Left ventricle myocardium superior (tissue), 1 donor: ENCODE measurements around the gene HRC. TPM values are rescaled to one million over a fixed set of nuclear protein-coding genes. Genes with fewer than 3 reads are reported as not detected.
"Not testable (repeated sequence)": the region's sequence is repeated elsewhere in the genome, so short reads cannot be mapped to it uniquely, and the experiment has no call there.

Experiments
- ATAC-seq: fragments of 200-7000 bp; cut with Tn5 transposase; one replicate; pipeline ENCODE4 v1.9.1; 2020; ENCODE audit warnings: mild to moderate bottlenecking, moderate library complexity
- DNase-seq: peaks from one replicate; pipeline ENCODE4 v3.0.0-alpha.2; 2020
- intact Hi-C: fragments of 100-400 bp; cut with micrococcal nuclease; formaldehyde crosslinking; loops from one replicate; pipeline ENCODE4 v1.11.0; 2022
- total RNA-seq: library from RNA; stranded (reverse); fragmentation: NEBNext Ultra II Directional; extraction: Animal tissue kit (Norgen Biotek cat#: 25700); gene quantifications from one replicate; pipeline ENCODE4 v1.2.1, GENCODE V29; 2021
- donor health status: DM: no; HTN: yes; CAD: no; lungs with severe emphysema.

HRC gene
- total RNA-seq, 1 donor from 2014 or later, result 868 TPM

DNA sequence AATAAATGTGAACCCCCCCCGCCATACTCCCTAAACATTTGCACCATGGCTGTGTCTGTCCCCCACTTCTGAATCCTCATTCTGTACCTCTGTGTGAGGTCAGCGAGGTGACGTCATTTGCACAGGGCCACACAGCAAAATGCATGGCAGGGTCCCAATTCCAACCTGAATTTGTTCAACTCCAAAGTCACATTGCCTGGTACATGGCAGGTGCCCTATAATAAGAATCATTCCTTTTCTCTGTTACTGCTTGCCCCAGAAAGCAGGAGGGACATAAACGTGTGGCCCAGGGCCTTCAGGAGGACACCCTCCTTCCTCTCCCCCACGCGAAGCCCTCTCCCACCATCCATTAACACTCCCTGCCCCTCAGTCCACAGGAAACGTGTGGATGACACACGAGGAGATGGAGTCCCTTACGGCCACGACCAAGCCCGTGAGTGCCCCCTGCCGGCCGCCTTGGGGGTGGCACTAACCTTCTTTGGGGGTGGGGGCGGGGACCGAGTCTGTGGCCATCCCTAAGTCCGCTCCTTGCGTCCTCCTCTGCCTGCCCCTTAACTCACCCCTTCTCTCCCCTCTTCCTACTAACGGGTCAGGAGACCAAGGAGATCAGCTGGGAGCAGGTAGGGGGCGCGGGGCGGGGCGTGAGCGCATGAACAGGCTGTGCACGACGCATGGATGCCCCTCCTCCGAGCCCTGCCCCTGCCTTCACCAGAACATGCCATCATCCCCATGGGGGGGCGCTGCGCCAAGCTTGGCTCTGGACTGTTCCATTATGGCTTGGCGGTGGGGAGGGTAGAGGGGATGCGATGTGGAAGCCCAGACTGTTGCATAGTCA, 9.4 kb downstream of the HRC start:
- DNase-seq (peak; percentile 89), ATAC-seq (peak; percentile 9)
- intact Hi-C loops, result loop anchor here (10.0 kb wide), 1 partner anchor 51 kb away; no protein-coding TSS in a partner anchor

DNA sequence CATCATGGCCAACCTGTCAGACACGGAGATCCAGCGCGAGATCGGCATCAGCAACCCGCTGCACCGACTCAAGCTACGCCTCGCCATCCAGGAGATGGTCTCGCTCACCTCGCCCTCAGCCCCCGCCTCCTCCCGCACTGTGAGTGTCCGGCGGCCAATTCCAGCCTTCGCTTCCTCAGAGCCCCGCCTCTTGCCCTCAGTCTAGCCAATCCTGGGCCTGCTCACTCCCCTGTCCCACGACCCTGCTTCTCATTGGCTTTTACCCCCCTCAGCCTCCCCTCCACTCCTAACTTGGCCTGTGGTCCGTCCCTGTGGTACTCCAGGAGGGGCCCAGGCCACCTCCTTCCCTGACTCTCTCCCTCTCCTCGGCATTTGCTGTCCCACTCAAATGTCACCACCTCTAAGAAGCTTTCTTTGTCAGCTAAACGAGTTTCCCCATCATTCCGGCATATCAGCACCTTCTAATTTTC, 12.3 kb downstream of the HRC start:
- DNase-seq (peak; percentile 94), ATAC-seq (peak; percentile 98)
- intact Hi-C loops, result loop anchor here (10.0 kb wide), 1 partner anchor 48 kb away; no protein-coding TSS in a partner anchor

DNA sequence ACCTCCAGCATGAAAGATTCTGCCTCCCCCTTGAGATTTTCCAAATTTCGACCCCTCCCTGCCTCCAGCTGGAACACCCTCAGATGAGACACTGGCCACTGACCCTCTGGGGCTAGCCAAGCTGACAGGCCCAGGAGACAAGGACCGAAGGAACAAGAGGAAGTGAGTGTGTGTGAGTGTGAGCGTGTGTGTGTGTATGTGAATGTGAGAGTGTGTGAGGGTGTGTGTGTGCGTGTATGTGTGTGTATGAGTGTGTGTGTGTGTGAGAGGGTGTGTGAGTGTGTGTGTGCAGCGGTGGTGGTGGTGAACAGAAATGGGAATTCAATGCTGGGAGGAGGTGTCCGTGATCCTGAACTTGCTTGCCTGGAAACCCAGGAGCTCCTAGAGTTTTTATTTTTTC, 13.8 kb downstream of the HRC start:
- DNase-seq (no peak), ATAC-seq (no peak)
- intact Hi-C loops, result loop anchor here (10.0 kb wide), 1 partner anchor 47 kb away; no protein-coding TSS in a partner anchor

DNA sequence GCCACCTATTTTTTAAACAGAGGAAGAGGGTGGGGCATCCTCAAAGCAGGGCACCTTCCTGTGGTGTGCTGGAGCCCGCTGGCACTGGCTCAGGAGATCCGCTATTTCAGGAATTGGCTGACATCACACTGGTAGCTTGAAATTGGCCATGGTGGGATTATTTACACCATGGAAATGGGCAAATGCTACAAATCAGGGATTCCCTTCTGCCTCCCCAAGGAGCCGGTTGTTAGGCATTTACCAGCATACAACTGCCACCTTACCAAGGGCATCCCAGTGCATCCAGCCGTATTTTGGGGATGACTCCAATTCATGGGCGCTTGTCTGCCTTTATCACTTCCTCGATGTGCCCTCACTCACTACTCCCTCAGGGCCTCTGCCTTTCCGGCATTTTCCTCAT, 14.2 kb downstream of the HRC start:
- intact Hi-C loops, result loop anchor here (10.0 kb wide), 1 partner anchor 46 kb away; no protein-coding TSS in a partner anchor
- no peak for DNase-seq
- no peak for ATAC-seq

DNA sequence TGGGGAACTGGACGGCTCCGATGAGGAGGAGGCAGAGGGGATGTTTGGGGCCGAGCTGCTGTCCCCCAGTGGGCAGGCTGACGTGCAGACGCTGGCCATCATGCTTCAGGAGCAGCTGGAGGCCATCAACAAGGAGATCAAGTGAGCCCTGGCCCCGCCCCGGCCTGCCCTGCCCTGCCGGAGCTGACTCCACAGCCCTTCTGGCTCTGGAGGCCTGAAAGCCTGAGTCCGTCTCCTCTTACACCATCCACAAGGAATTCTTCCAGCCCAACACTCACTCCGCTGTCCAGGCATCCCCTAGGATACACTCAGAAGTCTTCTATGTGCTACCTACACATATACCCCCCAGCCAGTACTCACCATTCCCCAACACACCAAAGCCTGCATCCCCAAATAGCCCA, 18.4 kb downstream of the HRC start:
- intact Hi-C loops, result no loop called here
- ATAC-seq (peak; percentile 81), DNase-seq (peak; percentile 89)

DNA sequence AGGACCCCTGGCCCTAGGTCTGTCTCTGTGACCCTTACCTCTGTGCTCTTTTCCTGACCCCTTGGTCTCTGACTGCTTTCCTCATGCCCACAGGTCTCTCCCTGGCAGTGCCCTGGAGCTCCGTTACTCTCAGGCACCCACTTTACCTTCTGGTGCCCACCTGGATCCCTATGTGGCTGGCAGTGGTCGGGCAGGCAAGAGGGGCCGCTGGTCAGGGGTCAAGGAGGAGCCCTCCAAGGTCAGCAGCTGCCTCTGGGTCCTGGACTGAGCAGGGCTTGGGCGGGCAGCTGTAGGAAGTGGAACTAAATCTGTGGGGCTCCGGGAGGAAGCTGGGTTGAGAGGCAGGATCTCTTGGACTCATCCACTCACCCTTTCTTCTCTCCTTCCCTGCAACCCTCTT, 19.5 kb downstream of the HRC start:
- no peak for ATAC-seq
- no peak for DNase-seq
- intact Hi-C loops, result no loop called here

DNA sequence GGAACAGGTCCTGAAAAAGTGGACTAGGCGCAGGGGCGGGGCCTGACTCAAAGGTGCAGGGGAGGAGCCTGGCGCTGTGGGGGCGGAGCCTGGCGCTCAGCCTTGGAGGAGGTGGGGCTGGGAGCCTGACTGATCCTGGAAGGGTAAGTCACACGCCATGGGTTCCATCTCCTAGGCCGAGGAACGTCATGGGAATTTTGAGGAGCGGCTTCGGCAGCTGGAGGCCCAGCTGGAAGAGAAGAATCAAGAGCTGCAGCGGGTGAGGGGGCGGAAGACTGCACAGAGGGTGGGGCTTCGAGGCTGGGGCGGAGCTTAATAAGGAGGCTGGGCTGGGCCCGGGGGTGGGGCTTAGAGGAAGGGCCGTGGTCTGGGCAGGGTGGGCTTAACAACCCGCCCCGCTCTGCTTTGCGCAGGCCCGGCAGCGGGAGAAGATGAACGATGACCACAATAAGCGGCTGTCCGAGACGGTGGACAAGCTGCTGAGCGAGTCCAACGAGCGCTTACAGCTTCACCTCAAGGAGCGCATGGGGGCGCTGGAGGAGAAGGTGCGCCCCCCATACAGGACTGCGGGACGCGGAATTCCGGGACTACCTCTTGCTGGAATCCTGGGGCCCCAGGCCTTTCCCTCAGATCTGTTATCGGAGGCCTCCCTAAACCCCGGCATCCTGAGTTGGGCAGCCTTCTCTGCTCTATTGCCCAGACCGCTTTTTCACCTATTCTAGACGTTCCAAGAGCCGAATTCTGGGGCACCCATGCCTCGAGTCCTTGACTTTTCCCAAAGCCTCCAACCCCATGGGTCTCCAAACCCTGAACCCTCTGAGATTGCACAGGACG, 21.4 kb downstream of the HRC start:
- ATAC-seq, result peak; percentile 63
- DNase-seq, result peak; percentile 82
- intact Hi-C loops, result no loop called here

DNA sequence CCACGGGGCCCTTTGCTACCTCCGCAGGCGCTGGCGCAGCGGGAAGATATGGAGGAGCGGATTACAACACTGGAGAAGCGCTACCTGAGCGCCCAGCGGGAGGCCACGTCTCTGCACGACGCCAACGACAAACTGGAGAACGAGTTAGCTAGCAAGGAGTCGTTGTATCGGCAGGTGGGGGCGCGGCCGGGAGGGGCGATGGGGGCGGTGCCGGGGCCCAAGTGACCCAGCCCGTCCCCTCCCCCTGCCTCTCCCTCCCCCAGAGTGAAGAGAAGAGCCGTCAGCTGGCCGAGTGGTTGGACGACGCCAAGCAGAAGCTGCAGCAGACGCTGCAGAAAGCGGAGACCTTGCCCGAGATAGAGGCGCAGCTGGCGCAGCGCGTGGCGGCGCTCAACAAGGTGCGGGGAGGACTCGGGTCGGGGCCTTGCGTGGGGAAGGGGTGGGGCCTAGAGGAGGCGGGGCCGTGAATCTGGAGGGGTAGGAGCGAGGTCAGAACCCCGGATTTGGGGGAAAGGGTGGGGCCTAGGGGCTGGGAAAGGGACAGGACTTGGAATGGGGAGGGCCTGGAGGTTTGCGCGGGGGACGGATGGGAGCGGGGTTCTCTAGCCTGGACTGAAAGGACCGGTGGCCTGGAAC, 22.1 kb downstream of the HRC start:
- intact Hi-C loops, result no loop called here
- DNase-seq (peak; percentile 70), ATAC-seq (peak; percentile 38)

DNA sequence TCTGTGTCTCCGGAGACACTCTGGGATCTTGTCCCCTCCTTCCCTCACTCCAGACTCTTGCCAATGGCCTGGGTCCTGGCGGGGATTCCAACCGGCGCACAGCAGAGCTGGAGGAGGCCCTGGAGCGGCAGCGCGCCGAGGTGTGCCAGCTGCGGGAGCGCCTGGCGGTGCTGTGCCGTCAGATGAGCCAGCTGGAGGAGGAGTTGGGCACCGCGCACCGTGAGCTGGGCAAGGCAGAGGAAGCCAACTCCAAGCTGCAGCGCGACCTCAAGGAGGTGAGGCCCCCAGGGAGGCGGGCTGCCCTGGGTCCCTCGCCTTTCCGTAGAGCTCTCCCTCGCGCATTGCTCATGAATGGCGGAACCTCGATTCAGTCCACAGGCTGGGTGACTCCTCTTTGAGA, 24.9 kb downstream of the HRC start:
- ATAC-seq, result no peak
- intact Hi-C loops, result no loop called here
- no peak for DNase-seq

DNA sequence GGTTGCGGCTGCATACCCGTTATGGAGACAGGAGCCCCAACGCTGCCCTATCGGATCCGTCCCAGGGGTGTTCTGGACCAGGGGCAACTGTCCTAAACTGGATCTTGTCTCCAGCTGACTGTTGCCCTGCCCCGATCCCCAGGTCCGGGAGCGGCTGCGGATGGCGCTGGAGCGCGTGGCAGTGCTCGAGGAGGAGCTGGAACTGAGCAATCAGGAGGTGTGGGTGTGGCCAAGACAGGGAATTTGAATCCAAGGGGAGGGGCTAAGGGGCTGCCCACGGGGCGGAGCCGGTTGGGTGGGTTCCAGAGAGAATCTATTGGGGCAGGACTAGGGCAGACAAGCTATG, 26.0 kb downstream of the HRC start:
- intact Hi-C loops, result no loop called here
- DNase-seq, result no peak
- no peak for ATAC-seq

DNA sequence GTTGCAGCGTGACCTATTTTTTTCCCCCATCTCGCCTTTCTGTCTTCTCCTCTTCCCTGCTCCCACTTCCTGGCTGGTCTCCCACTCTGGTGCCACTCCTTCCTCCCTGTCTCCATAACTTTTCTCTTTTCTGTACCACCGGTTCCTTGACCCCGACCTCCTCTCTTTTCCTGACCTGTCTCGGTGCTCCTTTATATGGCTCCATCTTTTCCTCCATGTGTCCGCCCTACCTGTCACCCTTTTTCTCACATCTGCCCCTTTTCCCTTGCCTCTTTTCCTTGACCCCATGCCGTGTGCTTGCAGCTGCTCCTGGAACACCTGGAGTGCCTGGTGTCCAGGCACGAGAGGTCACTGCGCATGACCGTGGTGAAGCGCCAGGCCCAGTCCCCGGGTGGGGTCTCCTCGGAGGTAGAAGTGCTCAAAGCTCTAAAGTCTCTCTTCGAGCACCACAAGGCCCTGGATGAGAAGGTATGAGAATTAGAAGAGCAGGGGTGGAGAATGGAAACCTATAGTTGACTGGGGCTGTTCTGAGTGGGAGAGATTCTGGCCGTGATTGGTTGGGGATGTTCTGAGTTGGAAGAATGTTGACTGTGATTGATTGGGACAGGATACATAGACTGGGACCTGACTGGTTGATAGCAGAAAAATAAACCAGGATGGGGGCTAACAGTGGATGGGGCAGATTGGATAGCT, 26.5 kb downstream of the HRC start:
- ATAC-seq (no peak), DNase-seq (no peak)
- intact Hi-C loops, result no loop called here

DNA sequence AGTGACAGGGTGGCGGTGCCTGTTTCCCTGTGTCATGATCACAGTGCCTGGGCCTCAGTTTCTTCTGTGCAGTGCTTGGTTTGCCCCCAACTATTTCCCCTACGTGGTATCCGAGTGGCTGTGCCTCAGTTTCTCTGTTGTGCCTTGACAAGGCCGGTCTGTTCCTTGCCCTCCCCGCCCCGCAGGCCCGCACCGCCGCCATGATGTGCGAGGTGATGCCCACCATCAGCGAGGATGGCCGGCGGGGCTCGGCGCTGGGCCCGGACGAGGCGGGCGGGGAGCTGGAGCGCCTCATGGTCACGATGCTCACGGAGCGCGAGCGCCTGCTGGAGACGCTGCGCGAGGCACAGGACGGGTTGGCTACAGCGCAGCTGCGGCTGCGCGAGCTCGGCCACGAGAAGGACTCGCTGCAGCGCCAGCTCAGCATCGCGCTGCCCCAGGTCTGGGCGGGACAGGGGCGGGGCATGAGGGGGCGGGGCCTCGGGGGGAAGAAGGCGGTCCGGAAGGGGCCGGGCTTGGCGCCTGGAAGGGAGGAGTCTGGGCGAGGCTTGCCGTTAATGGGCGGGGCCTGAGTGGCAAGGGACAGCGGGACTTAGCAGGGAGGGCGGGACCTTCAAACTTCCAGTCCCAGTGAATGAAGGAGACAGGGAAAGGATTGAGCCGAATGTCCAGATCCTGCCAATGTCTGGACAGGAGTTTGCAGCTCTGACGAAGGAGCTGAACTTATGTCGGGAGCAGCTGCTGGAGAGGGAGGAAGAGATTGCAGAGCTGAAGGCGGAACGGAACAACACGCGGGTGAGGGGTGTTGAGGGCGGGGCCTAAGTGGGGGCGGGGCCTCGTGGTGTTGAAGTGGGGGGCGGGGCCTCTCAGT, 27.3 kb downstream of the HRC start:
- intact Hi-C loops, result no loop called here
- DNase-seq (peak; percentile 95), ATAC-seq (peak; percentile 98)

DNA sequence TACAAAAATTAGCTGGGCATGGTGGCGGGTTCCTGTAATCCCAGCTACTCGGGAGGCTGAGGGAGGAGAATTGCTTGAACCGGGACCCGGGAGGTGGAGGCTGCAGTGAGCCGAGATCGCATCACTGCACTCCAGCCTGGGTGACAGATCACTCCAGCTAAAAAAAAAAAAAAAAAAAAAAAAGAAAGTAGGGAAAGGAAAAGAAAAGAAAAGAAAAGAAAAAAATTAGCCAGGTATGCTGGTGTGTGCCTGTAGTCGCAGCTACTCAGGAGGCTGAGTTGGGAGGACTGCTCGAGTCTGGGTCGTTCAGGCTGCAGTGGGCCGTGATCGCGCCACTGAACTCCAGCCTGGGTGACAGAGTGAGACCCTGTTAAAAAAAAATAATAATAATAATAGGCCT, 28.0 kb downstream of the HRC start:
- intact Hi-C loops, result not testable (repeated sequence)

DNA sequence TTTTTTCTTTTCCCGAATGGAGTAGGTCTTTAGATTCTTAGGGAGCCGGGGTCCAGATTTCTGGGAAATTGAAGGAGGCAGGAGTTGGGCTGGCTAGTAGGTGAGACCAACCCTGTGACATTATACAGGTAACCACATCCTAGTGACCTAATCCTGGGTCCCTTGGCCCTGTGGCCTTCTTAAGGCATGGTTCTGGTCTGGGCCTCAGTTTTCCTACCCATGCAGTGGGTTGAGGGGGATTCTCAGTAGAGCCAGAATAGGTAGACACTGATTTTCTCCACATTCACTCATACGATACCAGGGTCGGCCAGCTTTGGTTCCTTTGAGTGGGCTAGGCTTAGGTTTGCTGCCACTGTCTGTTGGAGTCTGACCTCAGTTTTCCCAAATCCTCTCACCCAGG, 28.6 kb downstream of the HRC start:
- DNase-seq (no peak), ATAC-seq (no peak)
- intact Hi-C loops, result no loop called here

More for the DNA sequence above, 28.0 kb downstream of the HRC start:
- not testable (repeated sequence) for ATAC-seq, DNase-seq

DNA sequence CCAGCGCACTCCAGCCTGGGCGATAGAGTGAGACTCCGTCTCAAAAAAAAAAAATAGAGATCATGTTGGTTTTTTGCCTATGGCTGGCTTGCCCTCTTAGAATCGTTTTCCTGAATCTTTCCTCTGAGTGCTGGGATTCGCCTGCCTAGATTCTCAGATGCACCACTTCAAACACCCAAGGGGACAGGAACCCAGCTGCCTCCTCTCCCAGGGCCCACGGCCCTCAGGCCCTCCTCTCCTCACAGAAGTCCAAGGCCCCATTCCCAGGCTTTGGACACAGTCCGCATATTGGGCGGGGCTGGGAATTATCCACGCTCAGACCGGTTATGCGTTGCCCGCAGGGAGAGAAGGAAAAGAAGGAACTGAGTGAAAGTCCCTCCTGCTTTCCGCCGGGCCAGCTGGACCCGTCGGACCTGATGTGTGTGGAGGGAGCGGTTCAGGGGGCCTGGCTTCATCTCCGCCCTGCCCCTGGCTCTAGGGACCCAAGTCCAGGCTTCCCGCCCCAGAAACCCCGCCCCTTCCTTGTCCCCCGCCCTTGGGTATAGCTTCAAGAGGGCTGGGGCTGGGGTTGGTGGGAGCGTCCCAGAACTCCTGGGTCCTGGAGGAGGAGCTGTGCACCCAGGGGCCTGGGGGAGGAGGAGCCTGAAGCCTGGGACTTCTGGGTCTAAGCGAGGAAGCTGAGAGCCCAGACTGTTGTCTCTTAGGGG, 30.0 kb downstream of the HRC start:
- DNase-seq (no peak), ATAC-seq (no peak)
- intact Hi-C loops, result no loop called here

DNA sequence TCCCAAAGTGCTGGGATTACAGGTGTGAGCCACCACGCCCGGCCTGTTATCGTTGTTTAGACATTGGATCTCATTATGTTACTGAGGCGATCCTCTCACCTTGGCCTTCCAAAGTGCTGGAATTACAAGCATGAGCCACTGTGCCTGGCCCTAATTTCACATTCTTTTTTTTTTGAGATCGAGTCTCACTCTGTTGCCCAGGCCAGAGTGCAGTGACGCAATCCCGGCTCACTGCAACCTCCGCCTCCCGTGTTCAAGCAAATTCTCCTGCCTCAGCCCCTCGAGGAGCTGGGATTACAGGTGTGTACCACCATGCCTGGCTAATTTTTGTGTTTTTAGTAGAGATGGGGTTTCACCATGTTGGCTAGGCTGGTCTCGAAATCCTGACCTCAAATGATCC, 31.9 kb downstream of the HRC start:
- intact Hi-C loops, DNase-seq, ATAC-seq: not testable (repeated sequence)

DNA sequence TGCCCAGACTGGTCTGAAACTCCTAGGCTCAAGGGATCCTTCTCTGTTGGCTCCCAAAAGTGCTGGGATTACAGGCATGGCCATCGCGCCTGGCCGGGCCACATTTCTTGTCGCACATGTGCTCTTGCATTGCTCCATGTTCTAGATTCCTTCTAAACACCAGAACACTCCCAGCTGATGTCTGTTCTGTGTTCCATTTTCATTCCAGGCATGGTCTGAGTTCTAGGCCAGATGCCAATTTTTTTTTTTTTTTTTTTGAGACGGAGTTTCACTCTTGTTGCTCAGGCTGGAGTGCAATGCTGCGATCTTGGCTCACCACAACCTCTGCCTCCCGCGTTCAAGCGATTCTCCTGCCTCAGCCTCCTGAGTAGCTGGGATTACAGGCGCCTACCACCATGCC, 33.4 kb downstream of the HRC start:
- ATAC-seq, intact Hi-C loops, DNase-seq: not testable (repeated sequence)
